Mammary epithelial cell (primary cell): ENCODE data around the gene HDAC10.

Experiments used
- EZH2 ChIP-seq: IDR thresholded peaks from 2 replicates; pipeline ENCODE4 v1.6.1; 2012; ENCODE audit warnings: low read length, inconsistent platforms, borderline replicate concordance
- TF ChIP-seq, protein P1 (sequence below), 2 donors: IDR thresholded peaks in 1 of 2; conservative IDR thresholded peaks in 1 of 2; 2 replicates each; pipeline ENCODE4 v1.5.1; 2011 to 2012; ENCODE audit warnings: inconsistent platforms in 2 of 2, low read length in 2 of 2, mild to moderate bottlenecking in 2 of 2, control low read depth in 1 of 2, low read depth in 1 of 2; ENCODE audit not compliant: insufficient read depth in 1 of 2; ENCODE audit errors: extremely low read depth in 1 of 2

DNA sequence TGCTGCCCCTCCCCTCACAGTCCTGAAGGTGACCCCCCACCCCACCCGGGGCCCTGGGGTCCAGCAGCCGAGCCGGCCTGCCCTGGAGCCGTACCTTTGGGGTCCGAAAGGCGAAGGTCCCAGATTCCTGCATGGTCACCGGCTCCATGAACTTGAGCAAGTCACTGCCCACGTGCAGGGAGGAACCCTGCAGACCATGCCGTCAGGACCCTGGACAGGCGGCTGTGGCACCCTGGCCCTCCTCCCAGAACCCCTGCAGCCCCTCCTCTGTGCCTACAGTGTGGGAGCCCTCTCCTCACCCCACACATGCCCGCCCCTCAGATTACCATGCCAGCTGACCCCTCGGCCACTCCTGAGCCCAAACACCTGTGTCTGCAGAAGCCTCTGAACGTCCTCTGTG, 33.4 kb upstream of the HDAC10 start:
- TF ChIP-seq EZH2, result no peak
- TF ChIP-seq, protein P1, sequence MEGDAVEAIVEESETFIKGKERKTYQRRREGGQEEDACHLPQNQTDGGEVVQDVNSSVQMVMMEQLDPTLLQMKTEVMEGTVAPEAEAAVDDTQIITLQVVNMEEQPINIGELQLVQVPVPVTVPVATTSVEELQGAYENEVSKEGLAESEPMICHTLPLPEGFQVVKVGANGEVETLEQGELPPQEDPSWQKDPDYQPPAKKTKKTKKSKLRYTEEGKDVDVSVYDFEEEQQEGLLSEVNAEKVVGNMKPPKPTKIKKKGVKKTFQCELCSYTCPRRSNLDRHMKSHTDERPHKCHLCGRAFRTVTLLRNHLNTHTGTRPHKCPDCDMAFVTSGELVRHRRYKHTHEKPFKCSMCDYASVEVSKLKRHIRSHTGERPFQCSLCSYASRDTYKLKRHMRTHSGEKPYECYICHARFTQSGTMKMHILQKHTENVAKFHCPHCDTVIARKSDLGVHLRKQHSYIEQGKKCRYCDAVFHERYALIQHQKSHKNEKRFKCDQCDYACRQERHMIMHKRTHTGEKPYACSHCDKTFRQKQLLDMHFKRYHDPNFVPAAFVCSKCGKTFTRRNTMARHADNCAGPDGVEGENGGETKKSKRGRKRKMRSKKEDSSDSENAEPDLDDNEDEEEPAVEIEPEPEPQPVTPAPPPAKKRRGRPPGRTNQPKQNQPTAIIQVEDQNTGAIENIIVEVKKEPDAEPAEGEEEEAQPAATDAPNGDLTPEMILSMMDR (conservative IDR thresholded peaks at IDR 0.05 in 1 of 2, IDR thresholded peaks at IDR 0.05 in 1 of 2; ENCODE audit: extremely low read depth in 1 of 2, insufficient read depth in 1 of 2, low read depth in 1 of 2, low read length in 2 of 2), result no peak
